Heart right ventricle (tissue), 16 donors: ENCODE results near the gene SLC22A4. TPM values are rescaled to one million over a fixed set of nuclear protein-coding genes. Genes with fewer than 3 reads are reported as not detected.

ENCODE experiments used
- ATAC-seq, 8 donors: fragments of 200-7000 bp; cut with Tn5 transposase; one replicate each; pipeline ENCODE4 v1.9.1; 2020; ENCODE audit warnings: mild to moderate bottlenecking in 8 of 8, moderate library complexity in 8 of 8, moderate number of reproducible peaks in 1 of 8
- DNase-seq, 2 donors: peaks; one replicate each; pipeline ENCODE4 v3.0.0-alpha.2; 2020
- H3K27ac ChIP-seq, 10 donors: fragments of 200-600 bp; sonication (generic) in 2 of 10; one replicate each; pipeline versions ENCODE4 v1.5.0 to v1.8.0; 2020 to 2022; ENCODE audit warnings: mild to moderate bottlenecking in 3 of 10
- H3K27me3 ChIP-seq, 7 donors: fragments of 200-600 bp; one replicate each; pipeline ENCODE4 v1.8.0; 2021 to 2022; ENCODE audit warnings: mild to moderate bottlenecking in 2 of 7
- H3K36me3 ChIP-seq, 9 donors: fragments of 200-600 bp; sonication (generic) in 1 of 9; one replicate each; pipeline versions ENCODE4 v1.5.0 to v1.8.0; 2020 to 2022; ENCODE audit warnings: mild to moderate bottlenecking in 2 of 9
- H3K4me1 ChIP-seq, 9 donors: fragments of 200-600 bp; sonication (generic) in 1 of 9; one replicate each; pipeline versions ENCODE4 v1.5.0 to v1.8.0; 2020 to 2022; ENCODE audit warnings: mild to moderate bottlenecking in 4 of 9
- H3K4me3 ChIP-seq, 10 donors: fragments of 200-600 bp; sonication (generic) in 2 of 10; one replicate each; pipeline versions ENCODE4 v1.5.0 to v1.8.0; 2020 to 2022; ENCODE audit warnings: mild to moderate bottlenecking in 7 of 10, moderate library complexity in 2 of 10
- H3K9me3 ChIP-seq, 11 donors: fragments of 200-600 bp in 10 of 11; sonication (generic) in 2 of 11; one replicate each; pipeline versions ENCODE4 v1.5.0 to v1.8.0; 2013 to 2022; ENCODE audit warnings: mild to moderate bottlenecking in 2 of 11, control low read depth in 1 of 11, moderate library complexity in 1 of 11
- WGBS, 2 donors: extraction: QIAGEN DNeasy Blood & Tissue Kit; methylation state at CpG; one replicate each; pipeline ENCODE4 v1.1.7; 2013; ENCODE audit warnings: inconsistent platforms in 1 of 2; 5-methylcytosine and 5-hydroxymethylcytosine counted together
- intact Hi-C, 10 donors: fragments of 100-400 bp; cut with DNase I; formaldehyde crosslinking; loops; one replicate each; pipeline versions ENCODE4 v1.11.1 to v1.14.2; 2022
- polyA plus RNA-seq, 2 donors: library from polyadenylated mRNA; stranded (reverse); fragments of 200-250 nt; gene quantifications; one replicate each; pipeline ENCODE4 v1.2.3, GENCODE V29; 2013
- total RNA-seq, 10 donors: library from RNA; stranded (reverse); fragmentation: NEBNext Ultra II Directional in 3 of 10; extraction: Animal tissue kit (Norgen Biotek cat#: 25700) in 3 of 10; gene quantifications; one replicate each; pipeline versions ENCODE4 v1.2.1 to v1.2.4, GENCODE V29; 2021 to 2023
- TF ChIP-seq, protein P1 (sequence below), 9 donors: fragments of 200-600 bp; sonication (generic) in 2 of 9; IDR thresholded peaks; one replicate each; pipeline versions ENCODE4 v1.5.0 to v1.8.0; 2021 to 2022; ENCODE audit warnings: antibody characterized with exemption in 9 of 9, mild to moderate bottlenecking in 5 of 9, moderate library complexity in 1 of 9
- donor health status: Arrhythmogenic right ventricular cardiomyopathy.
- donor health status: ischemic (EF 13 %, LVEDD 7.1; RV severe dilation, severe dysfunction).
- donor health status: healthy with polysubstance abuse.
- donor health status: DM: no; HTN: yes; CAD: no.
- donor health status: DM: no; HTN: no; CAD: no.
- donor health status: ischemic (EF 25% LVEDD 6.9; RV normal size, moderate dysfunction).
- donor health status: ischemic (EF 25% LVEDD 5.7; RV mildly dilated, moderate dysfunction).
- donor health status: healthy.
- donor health status: DM: yes; HTN: yes; CAD: no.
- donor health status: Ischemic cardiomyopathy.
- donor health status: ischemic (EF 35%, LVEDD 5.7; RV mildly dilated, moderate dysfunction).
- donor health status: nonischemic (EF 11% LVEDD 7.7; RV severe dilation, severe dysfunction).
- donor health status: DM: yes; HTN: yes; CAD: no.
- donor health status: PGD.
- donor health status: ischemic (EF 29% LVEDD 5.4; RV normal size, mild dysfunction).
- donor health status: nonischemic (EF 23%, LVEDD 6.1; RV moderate dilation, normal function).

SLC22A4 gene
- total and polyA plus RNA-seq, 12 donors = 0.39 to 9.0 (median 2.1) TPM

DNA sequence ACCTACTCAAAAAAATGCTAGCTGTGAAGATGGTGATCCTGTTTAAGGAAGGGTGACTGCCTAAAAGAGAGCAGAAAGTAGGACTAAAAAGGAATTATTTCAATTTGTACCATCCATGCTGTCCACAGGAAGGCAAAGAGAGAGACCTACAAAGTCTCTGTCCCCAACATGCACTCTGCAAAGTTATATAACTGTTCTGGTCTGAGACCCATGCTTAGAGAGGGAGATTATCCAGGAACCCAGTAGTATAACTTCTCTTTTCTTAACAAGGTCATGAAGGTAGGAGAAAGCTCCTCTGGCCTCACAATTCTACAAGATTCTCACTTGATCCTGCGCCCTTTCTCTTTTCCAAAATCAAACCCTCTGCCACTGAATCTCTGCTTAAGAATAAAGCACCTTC lies 25.8 kb downstream of the SLC22A4 start:
- peak in 3 of 8 donors; percentile 47 to 80 (median 67) for ATAC-seq
- 96 to 100% methylated on average over 1 of the region's 1 CpG for WGBS, 2 donors

GRCh38 chr5:132321109-132321721 lies 27.0 kb downstream of the SLC22A4 start:
- TF ChIP-seq, protein P1, sequence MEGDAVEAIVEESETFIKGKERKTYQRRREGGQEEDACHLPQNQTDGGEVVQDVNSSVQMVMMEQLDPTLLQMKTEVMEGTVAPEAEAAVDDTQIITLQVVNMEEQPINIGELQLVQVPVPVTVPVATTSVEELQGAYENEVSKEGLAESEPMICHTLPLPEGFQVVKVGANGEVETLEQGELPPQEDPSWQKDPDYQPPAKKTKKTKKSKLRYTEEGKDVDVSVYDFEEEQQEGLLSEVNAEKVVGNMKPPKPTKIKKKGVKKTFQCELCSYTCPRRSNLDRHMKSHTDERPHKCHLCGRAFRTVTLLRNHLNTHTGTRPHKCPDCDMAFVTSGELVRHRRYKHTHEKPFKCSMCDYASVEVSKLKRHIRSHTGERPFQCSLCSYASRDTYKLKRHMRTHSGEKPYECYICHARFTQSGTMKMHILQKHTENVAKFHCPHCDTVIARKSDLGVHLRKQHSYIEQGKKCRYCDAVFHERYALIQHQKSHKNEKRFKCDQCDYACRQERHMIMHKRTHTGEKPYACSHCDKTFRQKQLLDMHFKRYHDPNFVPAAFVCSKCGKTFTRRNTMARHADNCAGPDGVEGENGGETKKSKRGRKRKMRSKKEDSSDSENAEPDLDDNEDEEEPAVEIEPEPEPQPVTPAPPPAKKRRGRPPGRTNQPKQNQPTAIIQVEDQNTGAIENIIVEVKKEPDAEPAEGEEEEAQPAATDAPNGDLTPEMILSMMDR (IDR thresholded peaks at IDR 0.05) = no peak
- peak overlapping the region in 2 of 10 donors; percentile 12 to 51 for H3K27ac ChIP-seq
- peak in 6 of 8 donors; percentile 13 to 52 (median 26) for ATAC-seq
- no peak for DNase-seq
- WGBS, 2 donors = 76 to 81% methylated on average over 3 of the region's 3 CpGs
- peaks cover 0 to 36% (median 3%) of the 10 kb centered on the region in 9 donors for H3K4me1 ChIP-seq
- H3K27me3 ChIP-seq = no peaks in the 10 kb centered on the region
- intact Hi-C loops = no loop called here
- H3K36me3 ChIP-seq = peaks cover 0 to 35% (median 0%) of the 10 kb centered on the region in 9 donors
- no peaks in the 10 kb centered on the region for H3K9me3 ChIP-seq
- H3K4me3 ChIP-seq = no peak overlapping the region

More for the DNA sequence above, 25.8 kb downstream of the SLC22A4 start:
- intact Hi-C loops = no loop called here
- Histone ChIP-seq H3K4me3 (no peak overlapping the region), H3K27me3 (no peaks in the 10 kb centered on the region), H3K36me3 (peaks cover 0 to 37% (median 0%) of the 10 kb centered on the region in 9 donors), H3K27ac (peak overlapping the region in 4 of 10 donors; percentile 25 to 48 (median 40)), H3K9me3 (no peaks in the 10 kb centered on the region), H3K4me1 (peaks cover 0 to 36% (median 3%) of the 10 kb centered on the region in 9 donors)
- no peak for DNase-seq
- TF ChIP-seq, protein P1 (IDR thresholded peaks at IDR 0.05) = no peak

DNA sequence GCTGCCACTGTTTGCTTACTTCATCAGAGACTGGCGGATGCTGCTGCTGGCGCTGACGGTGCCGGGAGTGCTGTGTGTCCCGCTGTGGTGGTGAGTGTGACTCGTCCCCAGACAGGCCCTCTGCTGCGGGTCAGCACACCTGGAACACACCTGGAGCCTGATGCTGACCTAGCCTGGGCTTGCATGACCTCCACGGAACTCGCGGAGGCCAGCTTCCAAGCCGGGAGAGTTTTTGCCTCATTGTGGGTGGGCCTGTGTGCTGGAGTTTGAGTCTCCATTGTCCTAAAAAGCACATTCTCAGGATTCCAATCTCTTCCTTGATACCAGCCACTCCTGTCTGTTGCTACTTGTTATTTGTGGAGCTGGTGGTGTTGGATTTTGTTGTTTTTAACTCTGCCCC lies 28.1 kb downstream of the SLC22A4 start:
- peaks cover 0 to 37% (median 0%) of the 10 kb centered on the region in 9 donors for H3K36me3 ChIP-seq
- H3K4me1 ChIP-seq = peaks cover 0 to 36% (median 3%) of the 10 kb centered on the region in 9 donors
- H3K9me3 ChIP-seq = no peaks in the 10 kb centered on the region
- intact Hi-C loops = no loop called here
- no peak for DNase-seq
- TF ChIP-seq, protein P1 (IDR thresholded peaks at IDR 0.05) = no peak
- no peak for ATAC-seq
- H3K4me3 ChIP-seq = no peak overlapping the region
- H3K27ac ChIP-seq = no peak overlapping the region
- 62 to 72% methylated on average over 11 of the region's 11 CpGs for WGBS, 2 donors
- no peaks in the 10 kb centered on the region for H3K27me3 ChIP-seq

DNA sequence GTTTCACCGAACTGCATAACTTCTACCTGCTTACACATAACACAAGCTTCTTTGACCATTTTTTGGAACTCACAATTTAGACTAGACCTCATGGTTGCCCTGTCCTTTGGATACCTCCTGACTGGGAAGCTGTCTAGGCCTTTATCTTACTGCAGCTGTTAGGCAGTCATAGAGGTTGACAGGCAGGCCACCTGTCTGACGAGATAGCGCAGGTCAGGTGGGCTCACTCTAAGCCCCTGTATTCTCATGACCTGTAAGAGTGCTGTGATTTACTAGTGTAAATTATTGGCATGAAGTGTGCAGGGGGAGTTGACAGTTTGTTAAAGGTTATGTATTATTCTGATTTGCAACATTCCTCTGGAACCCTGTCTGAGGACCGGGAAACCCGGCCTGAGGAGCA lies 29.0 kb downstream of the SLC22A4 start:
- ATAC-seq (no peak), DNase-seq (no peak)
- H3K36me3 ChIP-seq = peaks cover 0 to 46% (median 0%) of the 10 kb centered on the region in 9 donors
- 81 to 92% methylated on average over 5 of the region's 5 CpGs for WGBS, 2 donors
- no peak overlapping the region for H3K27ac ChIP-seq
- no peaks in the 10 kb centered on the region for H3K27me3 ChIP-seq
- intact Hi-C loops = no loop called here
- no peak overlapping the region for H3K4me3 ChIP-seq
- H3K9me3 ChIP-seq = no peaks in the 10 kb centered on the region
- peaks cover 0 to 27% (median 3%) of the 10 kb centered on the region in 9 donors for H3K4me1 ChIP-seq
- TF ChIP-seq, protein P1 (IDR thresholded peaks at IDR 0.05) = no peak
